Measurements from ENCODE around the gene MCC. TPM values are rescaled to one million over a fixed set of nuclear protein-coding genes. Genes with fewer than 3 reads are reported as not detected.

Gene MCC
- total RNA-seq, 4 donors from 2014 or later, result 5.1 to 22.3 (median 13.0) TPM

GRCh38 chr5:113264046-113264445 is 224.2 kb downstream of the MCC start:
- no peak overlapping the region for H3K27ac ChIP-seq

GRCh38 chr5:113263545-113263944 is 224.7 kb downstream of the MCC start:
- H3K27ac ChIP-seq, result no peak overlapping the region
- intact Hi-C loops (cut with DNase I), result no loop called here
- 80% methylated on average over 3 of the region's 3 CpGs for WGBS, 2 donors
- H3K4me3 ChIP-seq (replicated peaks in 1 of 3), result no peak overlapping the region
- no peak for DNase-seq
- TF ChIP-seq CTCF (IDR thresholded peaks at IDR 0.05), result no peak
- no peak for TF ChIP-seq POLR2A (IDR thresholded peaks at IDR 0.05)
- no peaks in the 10 kb centered on the region for H3K27me3 ChIP-seq
- H3K4me1 ChIP-seq, result no peaks in the 10 kb centered on the region
- no peaks in the 10 kb centered on the region for H3K36me3 ChIP-seq
- H3K9me3 ChIP-seq, result no peaks in the 10 kb centered on the region

More at GRCh38 chr5:113264046-113264445, 224.2 kb downstream of the MCC start:
- no peak for DNase-seq
- Histone ChIP-seq H3K27me3 (no peaks in the 10 kb centered on the region), H3K4me3 (replicated peaks in 1 of 3) (no peak overlapping the region), H3K4me1 (no peaks in the 10 kb centered on the region), H3K9me3 (no peaks in the 10 kb centered on the region), H3K36me3 (no peaks in the 10 kb centered on the region)
- WGBS, 2 donors, result 79 to 82% methylated on average over 6 of the region's 6 CpGs
- intact Hi-C loops (cut with DNase I), result no loop called here
- TF ChIP-seq POLR2A (IDR thresholded peaks at IDR 0.05) (no peak), CTCF (IDR thresholded peaks at IDR 0.05) (no peak)

GRCh38 chr5:113262674-113263073 is 225.6 kb downstream of the MCC start:
- H3K4me1 ChIP-seq, result no peaks in the 10 kb centered on the region
- H3K4me3 ChIP-seq (replicated peaks in 1 of 3), result no peak overlapping the region
- H3K9me3 ChIP-seq, result no peaks in the 10 kb centered on the region
- DNase-seq, result no peak
- WGBS, 2 donors, result 88 to 91% methylated on average over 3 of the region's 3 CpGs
- no peak overlapping the region for H3K27ac ChIP-seq
- no peaks in the 10 kb centered on the region for H3K27me3 ChIP-seq
- TF ChIP-seq CTCF (IDR thresholded peaks at IDR 0.05) (no peak), POLR2A (IDR thresholded peaks at IDR 0.05) (no peak)
- intact Hi-C loops (cut with DNase I), result no loop called here
- no peaks in the 10 kb centered on the region for H3K36me3 ChIP-seq

- intact Hi-C loops (cut with DNase I), result no loop called here
- H3K36me3 ChIP-seq, result no peaks in the 10 kb centered on the region
- H3K4me1 ChIP-seq, result peaks cover 0 to 3% of the 10 kb centered on the region in 2 donors
- H3K27ac ChIP-seq, result no peak overlapping the region
- no peak for TF ChIP-seq CTCF (IDR thresholded peaks at IDR 0.05)
- TF ChIP-seq POLR2A (IDR thresholded peaks at IDR 0.05), result no peak
- no peak for DNase-seq
- H3K9me3 ChIP-seq, result no peaks in the 10 kb centered on the region
- no peaks in the 10 kb centered on the region for H3K27me3 ChIP-seq
- no peak overlapping the region for H3K4me3 ChIP-seq (replicated peaks in 1 of 3)
These were observed 229.2 kb downstream of the MCC start for GRCh38 chr5:113259034-113259433.

GRCh38 chr5:113257545-113257944 is 230.7 kb downstream of the MCC start:
- intact Hi-C loops (cut with DNase I), result no loop called here
- H3K4me1 ChIP-seq, result peaks cover 0 to 3% of the 10 kb centered on the region in 2 donors
- no peak overlapping the region for H3K4me3 ChIP-seq (replicated peaks in 1 of 3)
- DNase-seq, result no peak
- H3K27me3 ChIP-seq, result no peaks in the 10 kb centered on the region
- H3K9me3 ChIP-seq, result no peaks in the 10 kb centered on the region
- H3K27ac ChIP-seq, result no peak overlapping the region
- WGBS, 2 donors, result 86 to 95% methylated on average over 7 of the region's 7 CpGs
- TF ChIP-seq CTCF (IDR thresholded peaks at IDR 0.05), result no peak
- no peak for TF ChIP-seq POLR2A (IDR thresholded peaks at IDR 0.05)
- no peaks in the 10 kb centered on the region for H3K36me3 ChIP-seq

Measured in thyroid gland (tissue), 4 donors.